GM23338 (cell line): ENCODE measurements around the gene UCN2. TPM values are rescaled to one million over a fixed set of nuclear protein-coding genes. Genes with fewer than 3 reads are reported as not detected.
"Not testable (repeated sequence)": the region's sequence is repeated elsewhere in the genome, so short reads cannot be mapped to it uniquely, and the experiment has no call there.

Experiments used
- ATAC-seq: fragments of 200-7000 bp; cut with Tn5 transposase; 3 replicates; pipeline ENCODE4 v1.9.1; 2020
- DNase-seq: peaks from one replicate; pipeline ENCODE4 v3.0.0-alpha.2; 2015; ENCODE audit warnings: low spot score
- H2AFZ ChIP-seq: fragments of 200-600 bp; sonication (generic); 2 replicates; pipeline ENCODE4 v1.8.0; 2016; ENCODE audit warnings: antibody characterized with exemption, mild to moderate bottlenecking, moderate library complexity
- H3F3A ChIP-seq: fragments of 200-600 bp; sonication (generic); replicated peaks from 2 replicates; pipeline ENCODE4 v1.8.0; 2017; ENCODE audit warnings: antibody characterized with exemption, mixed run types, low read depth
- H3K27ac ChIP-seq: fragments of 200-600 bp; sonication (generic); 2 replicates; pipeline ENCODE4 v1.6.1; 2016; ENCODE audit warnings: low read depth
- H3K27me3 ChIP-seq: fragments of 200-600 bp; sonication (generic); 2 replicates; pipeline ENCODE4 v1.8.0; 2016; ENCODE audit warnings: mild to moderate bottlenecking, mixed run types, moderate library complexity; ENCODE audit not compliant: insufficient read depth
- H3K36me3 ChIP-seq: fragments of 200-600 bp; sonication (generic); 2 replicates; pipeline ENCODE4 v1.8.0; 2016; ENCODE audit warnings: mild to moderate bottlenecking; ENCODE audit not compliant: insufficient read depth
- H3K4me1 ChIP-seq: fragments of 200-600 bp; sonication (generic); 2 replicates; pipeline ENCODE4 v1.8.0; 2016; ENCODE audit warnings: mild to moderate bottlenecking, moderate library complexity; ENCODE audit not compliant: insufficient read depth
- H3K4me2 ChIP-seq: fragments of 200-600 bp; sonication (generic); 2 replicates; pipeline ENCODE4 v1.7.1; 2017; ENCODE audit warnings: mixed run types
- H3K4me3 ChIP-seq: fragments of 200-600 bp; sonication (generic); 2 replicates; pipeline ENCODE4 v1.6.1; 2016; ENCODE audit warnings: mixed run types
- H3K79me2 ChIP-seq: fragments of 200-600 bp; sonication (generic); replicated peaks from 2 replicates; pipeline ENCODE4 v1.8.0; 2017; ENCODE audit warnings: mild to moderate bottlenecking; ENCODE audit not compliant: insufficient read depth
- H3K9me2 ChIP-seq: fragments of 200-600 bp; sonication (generic); 2 replicates; pipeline ENCODE4 v1.8.0; 2017; ENCODE audit not compliant: insufficient read depth
- H4K20me1 ChIP-seq: fragments of 200-600 bp; sonication (generic); replicated peaks from 2 replicates; pipeline ENCODE4 v1.8.0; 2017; ENCODE audit warnings: mild to moderate bottlenecking; ENCODE audit not compliant: insufficient read depth
- H3K27ac Mint-ChIP-seq: 2 replicates; pipeline ENCODE4 v1.8.0; 2020; ENCODE audit warnings: inconsistent platforms, mild to moderate bottlenecking, moderate library complexity, mixed read lengths
- H3K27me3 Mint-ChIP-seq: 3 replicates; pipeline ENCODE4 v1.8.0; 2022; ENCODE audit warnings: low read depth, mild to moderate bottlenecking, moderate library complexity, mixed read lengths, inconsistent platforms; ENCODE audit not compliant: insufficient read depth, poor library complexity
- H3K36me3 Mint-ChIP-seq: 3 replicates; pipeline ENCODE4 v1.8.0; 2021; ENCODE audit warnings: low read depth, mild to moderate bottlenecking, inconsistent platforms, moderate library complexity, mixed read lengths
- H3K4me1 Mint-ChIP-seq: 3 replicates; pipeline ENCODE4 v1.8.0; 2020; ENCODE audit warnings: mild to moderate bottlenecking, inconsistent platforms, mixed read lengths
- H3K4me3 Mint-ChIP-seq: 3 replicates; pipeline ENCODE4 v1.8.0; 2021; ENCODE audit warnings: moderate library complexity, mild to moderate bottlenecking, inconsistent platforms, mixed read lengths
- H3K9me3 Mint-ChIP-seq: 3 replicates; pipeline ENCODE4 v1.8.0; 2020; ENCODE audit warnings: moderate library complexity, mild to moderate bottlenecking, inconsistent platforms, mixed read lengths
- CREB1 ChIP-seq: fragments of 250-450 bp; sonication (Bioruptor Pico); IDR thresholded peaks from 2 replicates; pipeline ENCODE4 v1.5.0; 2020; ENCODE audit warnings: low read depth, mild to moderate bottlenecking, moderate library complexity
- ETS1 ChIP-seq: IDR thresholded peaks from 2 replicates; pipeline ENCODE4 v1.6.1; 2016; ENCODE audit warnings: antibody characterized with exemption
- JUNB ChIP-seq: IDR thresholded peaks from one replicate; pipeline ENCODE4 v1.6.1; 2016; ENCODE audit warnings: antibody characterized with exemption; ENCODE audit not compliant: unreplicated experiment
- POLR2AphosphoS5 ChIP-seq: IDR thresholded peaks from 2 replicates; pipeline ENCODE4 v1.6.1; 2016; ENCODE audit warnings: antibody characterized with exemption, low read depth
- ZNF114 ChIP-seq: fragments of 250-450 bp; sonication (Bioruptor Pico); IDR thresholded peaks from 2 replicates; pipeline ENCODE4 v1.5.0; 2020; ENCODE audit warnings: mild to moderate bottlenecking, moderate library complexity
- ZNF331 ChIP-seq: fragments of 250-450 bp; sonication (Bioruptor Pico); IDR thresholded peaks from 2 replicates; pipeline ENCODE4 v1.5.0; 2020; ENCODE audit warnings: low read depth, mild to moderate bottlenecking, moderate library complexity
- polyA plus RNA-seq: library from polyadenylated mRNA; unstranded; fragments of >200 nt; fragmentation: Nextera tagmentation; extraction: Ambion mirVana; gene quantifications from 2 replicates; pipeline ENCODE4 v1.2.1, GENCODE V29; 2016
- total RNA-seq: library from RNA; depleted of rRNA; stranded (reverse); fragments of >200 nt; shearing (Covaris generic); gene quantifications from 2 replicates; pipeline ENCODE4 v1.2.3, GENCODE V29; 2014
- TF ChIP-seq, protein P1 (sequence below), 2 experiments: fragments of 200-600 bp in 1 of 2; sonication (generic) in 1 of 2; conservative IDR thresholded peaks; 2 replicates each; pipeline versions ENCODE4 v1.5.1 to v1.6.1; 2016 to 2017; ENCODE audit warnings: antibody characterized with exemption in 2 of 2, low read depth in 2 of 2, mild to moderate bottlenecking in 2 of 2, moderate library complexity in 1 of 2

Gene UCN2
- total and polyA plus RNA-seq, 2 experiments from 2014 or later: 0.17 TPM; not detected in 1

- not testable (repeated sequence) for H2AFZ ChIP-seq, ATAC-seq, H3K9me3 Mint-ChIP-seq, H3K4me2 ChIP-seq, H4K20me1 ChIP-seq, H3K9me2 ChIP-seq, H3K27ac Mint-ChIP-seq, H3K27me3 ChIP-seq, H3K27ac ChIP-seq, H3K4me3 ChIP-seq, DNase-seq, H3K4me3 Mint-ChIP-seq
- Mint-ChIP-seq H3K4me1 (peaks cover 24% of the 10 kb centered on the region), H3K27me3 (peaks cover 13% of the 10 kb centered on the region), H3K36me3 (peaks cover 16% of the 10 kb centered on the region; the same call in 2 of the 3 replicates)
- Histone ChIP-seq H3K79me2 (peaks cover 26% of the 10 kb centered on the region), H3K4me1 (peaks cover 11% of the 10 kb centered on the region), H3F3A (peaks cover 10% of the 10 kb centered on the region; the same call in 1 of the 2 replicates), H3K36me3 (peaks cover 14% of the 10 kb centered on the region; the same call in 1 of the 2 replicates)
Measured at GRCh38 chr3:48551651-48552050, 11.9 kb downstream of the UCN2 start.

DNA sequence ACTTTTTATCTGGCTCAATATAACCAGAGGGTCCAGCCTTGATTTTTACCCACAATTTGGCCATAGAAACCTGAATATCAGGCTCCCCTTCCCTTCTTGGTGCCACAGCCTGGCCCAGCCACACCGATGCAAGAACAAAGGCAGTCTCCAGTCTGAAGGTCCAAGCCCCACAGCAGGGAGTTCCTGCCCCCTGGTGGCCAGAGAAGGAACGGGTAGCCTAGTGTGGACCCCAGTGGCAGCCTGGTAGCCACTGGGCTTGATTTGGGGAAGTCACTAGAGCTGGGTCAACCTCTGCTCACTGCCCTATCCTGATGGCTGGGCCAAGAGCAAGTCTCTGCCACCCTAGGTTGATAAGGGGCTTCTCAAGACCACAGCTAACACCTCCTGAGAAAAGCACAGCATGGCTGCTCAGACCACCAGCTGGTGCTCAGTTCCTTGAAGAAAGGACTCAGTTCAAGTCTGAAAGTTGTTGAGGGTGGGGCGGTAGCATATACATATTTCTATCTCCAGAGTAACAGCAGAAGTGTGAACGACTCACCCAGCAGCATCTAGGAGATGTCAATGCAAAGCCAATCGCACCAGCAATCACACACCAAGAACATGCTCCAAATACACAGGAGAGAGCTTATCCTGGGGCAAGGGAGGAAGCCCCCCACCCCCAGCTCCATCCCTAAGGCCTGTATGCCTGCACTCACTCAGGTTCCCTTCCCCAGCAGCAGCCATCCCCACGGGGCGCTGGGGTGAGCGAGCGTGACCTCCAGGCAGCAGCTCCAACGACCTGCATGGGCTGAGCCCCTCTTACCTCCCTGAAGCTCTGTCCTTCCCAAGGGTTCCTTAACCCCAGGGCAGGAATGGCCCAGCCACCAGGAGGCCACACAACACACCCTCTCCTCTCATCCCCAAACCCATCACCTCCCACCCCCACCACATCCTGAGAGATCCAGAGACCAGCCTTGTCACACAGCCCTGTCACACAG lies 14.6 kb downstream of the UCN2 start:
- H3K36me3 ChIP-seq: peaks cover 14% of the 10 kb centered on the region; the same call in 1 of the 2 replicates
- ATAC-seq (peak; percentile 96), DNase-seq (peak; percentile 90)
- H3K4me2 ChIP-seq: no peak overlapping the region
- no peaks in the 10 kb centered on the region for H3K9me2 ChIP-seq
- H3F3A ChIP-seq: 0 out of 2 replicates have a peak, but pooled peaks cover 11% of the 10 kb centered on the region
- no peak overlapping the region for H3K4me3 Mint-ChIP-seq
- no peak overlapping the region for H2AFZ ChIP-seq
- no peak overlapping the region for H3K27ac ChIP-seq
- H3K36me3 Mint-ChIP-seq: peaks cover 20% of the 10 kb centered on the region; the same call in 2 of the 3 replicates
- H3K27ac Mint-ChIP-seq: peak overlapping the region; percentile 79
- no peaks in the 10 kb centered on the region for H3K4me1 ChIP-seq
- no peaks in the 10 kb centered on the region for H3K27me3 ChIP-seq
- TF ChIP-seq JUNB: no peak
- TF ChIP-seq, protein P1, sequence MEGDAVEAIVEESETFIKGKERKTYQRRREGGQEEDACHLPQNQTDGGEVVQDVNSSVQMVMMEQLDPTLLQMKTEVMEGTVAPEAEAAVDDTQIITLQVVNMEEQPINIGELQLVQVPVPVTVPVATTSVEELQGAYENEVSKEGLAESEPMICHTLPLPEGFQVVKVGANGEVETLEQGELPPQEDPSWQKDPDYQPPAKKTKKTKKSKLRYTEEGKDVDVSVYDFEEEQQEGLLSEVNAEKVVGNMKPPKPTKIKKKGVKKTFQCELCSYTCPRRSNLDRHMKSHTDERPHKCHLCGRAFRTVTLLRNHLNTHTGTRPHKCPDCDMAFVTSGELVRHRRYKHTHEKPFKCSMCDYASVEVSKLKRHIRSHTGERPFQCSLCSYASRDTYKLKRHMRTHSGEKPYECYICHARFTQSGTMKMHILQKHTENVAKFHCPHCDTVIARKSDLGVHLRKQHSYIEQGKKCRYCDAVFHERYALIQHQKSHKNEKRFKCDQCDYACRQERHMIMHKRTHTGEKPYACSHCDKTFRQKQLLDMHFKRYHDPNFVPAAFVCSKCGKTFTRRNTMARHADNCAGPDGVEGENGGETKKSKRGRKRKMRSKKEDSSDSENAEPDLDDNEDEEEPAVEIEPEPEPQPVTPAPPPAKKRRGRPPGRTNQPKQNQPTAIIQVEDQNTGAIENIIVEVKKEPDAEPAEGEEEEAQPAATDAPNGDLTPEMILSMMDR (conservative IDR thresholded peaks at IDR 0.05; ENCODE audit: low read depth in 2 of 2): peak; percentile 98 to 99
- no peaks in the 10 kb centered on the region for H3K9me3 Mint-ChIP-seq
- H3K4me3 ChIP-seq: no peak overlapping the region
- peaks cover 7% of the 10 kb centered on the region for H3K4me1 Mint-ChIP-seq
- H3K79me2 ChIP-seq: peaks cover 7% of the 10 kb centered on the region
- peaks cover 9% of the 10 kb centered on the region for H3K27me3 Mint-ChIP-seq
- no peaks in the 10 kb centered on the region for H4K20me1 ChIP-seq

DNA sequence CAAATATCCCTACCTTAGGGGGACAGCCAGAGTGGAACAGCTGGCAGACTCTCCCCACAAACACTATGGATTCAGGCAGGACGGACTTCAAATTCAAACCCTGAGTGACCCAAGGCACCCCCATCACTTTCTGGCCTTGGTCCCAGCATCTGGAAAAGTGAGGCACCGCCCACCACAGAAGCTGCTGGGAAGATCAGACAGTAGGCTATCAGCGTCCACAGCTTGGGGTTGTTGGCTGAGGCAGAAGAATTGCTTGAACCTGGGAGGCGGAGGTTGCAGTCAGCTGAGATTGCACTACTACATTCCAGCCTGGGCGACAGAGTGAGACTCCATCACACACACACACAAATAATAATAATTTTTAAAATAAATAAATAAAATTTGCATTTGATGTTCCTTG lies 15.5 kb downstream of the UCN2 start:
- H3K9me2 ChIP-seq: no peaks in the 10 kb centered on the region
- H3K27me3 ChIP-seq: no peaks in the 10 kb centered on the region
- no peaks in the 10 kb centered on the region for H3K9me3 Mint-ChIP-seq
- no peak overlapping the region for H3K27ac ChIP-seq
- no peak overlapping the region for H3K4me2 ChIP-seq
- no peak overlapping the region for H3K4me3 Mint-ChIP-seq
- 0 out of 2 replicates have a peak, but pooled peaks cover 11% of the 10 kb centered on the region for H3F3A ChIP-seq
- H3K4me1 ChIP-seq: no peaks in the 10 kb centered on the region
- H3K36me3 ChIP-seq: peaks cover 14% of the 10 kb centered on the region; the same call in 1 of the 2 replicates
- H3K4me1 Mint-ChIP-seq: peaks cover 7% of the 10 kb centered on the region
- TF ChIP-seq ETS1 (no peak), CREB1 (CRISPR knock-in tag) (no peak), ZNF114 (CRISPR knock-in tag) (no peak), JUNB (no peak), POLR2AphosphoS5 (no peak), ZNF331 (CRISPR knock-in tag) (no peak)
- TF ChIP-seq, protein P1 (conservative IDR thresholded peaks at IDR 0.05; ENCODE audit: low read depth in 2 of 2): no peak
- ATAC-seq (no peak), DNase-seq (no peak)
- peaks cover under 1% of the 10 kb centered on the region; the same call in 1 of the 2 replicates for H3K79me2 ChIP-seq
- no peak overlapping the region; the same call in 1 of the 2 replicates for H3K27ac Mint-ChIP-seq
- H3K36me3 Mint-ChIP-seq: peaks cover 20% of the 10 kb centered on the region; the same call in 2 of the 3 replicates
- no peak overlapping the region for H2AFZ ChIP-seq
- H3K27me3 Mint-ChIP-seq: peaks cover 9% of the 10 kb centered on the region
- H4K20me1 ChIP-seq: no peaks in the 10 kb centered on the region
- H3K4me3 ChIP-seq: no peak overlapping the region
